GM12878 (cell line): ENCODE data around the gene SHISA9.

ENCODE experiments used
- CTCF ChIP-seq, 3 experiments: IDR thresholded peaks in 2 of 3; conservative IDR thresholded peaks in 1 of 3; 2 replicates each; pipeline ENCODE4 v1.5.1; 2011; ENCODE audit warnings: low read depth in 3 of 3, low read length in 3 of 3, mild to moderate bottlenecking in 3 of 3, control low read depth in 2 of 3, moderate library complexity in 2 of 3, inconsistent platforms in 1 of 3, mixed read lengths in 1 of 3; ENCODE audit not compliant: control insufficient read depth in 2 of 3, insufficient read depth in 1 of 3; ENCODE audit errors: extremely low read depth in 1 of 3
- MYB ChIP-seq: fragments of 150-350 bp; IDR thresholded peaks from 2 replicates; pipeline ENCODE4 v1.6.1; 2014; ENCODE audit warnings: mild to moderate bottlenecking, low read depth, low read length, borderline replicate concordance

DNA sequence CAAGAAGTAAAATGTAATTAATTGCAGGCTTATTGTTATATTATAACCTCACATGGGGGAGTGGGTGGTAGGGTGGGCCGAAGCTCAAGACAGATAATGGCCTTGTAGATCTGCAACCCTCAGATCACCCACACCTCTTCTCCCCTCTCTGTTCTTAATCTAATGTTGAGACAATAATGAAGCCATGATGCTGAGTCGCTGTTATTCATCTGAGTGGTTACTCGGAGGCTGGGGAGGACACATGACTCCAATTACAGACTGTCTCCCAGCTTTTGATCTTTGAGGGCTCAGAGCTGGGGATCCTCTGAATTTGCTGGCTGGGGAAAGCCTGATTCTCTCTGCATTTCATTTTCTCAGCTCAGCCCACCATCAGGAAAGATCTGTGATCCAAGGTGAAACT, 275.3 kb downstream of the SHISA9 start:
- no peak for TF ChIP-seq CTCF (IDR thresholded peaks at IDR 0.05 in 2 of 3, conservative IDR thresholded peaks at IDR 0.05 in 1 of 3; ENCODE audit: control insufficient read depth in 2 of 3, extremely low read depth in 1 of 3, insufficient read depth in 1 of 3, low read depth in 3 of 3, low read length in 3 of 3)
- TF ChIP-seq MYB, result no peak
